ENCODE measurements around the gene PAX7. TPM values are rescaled to one million over a fixed set of nuclear protein-coding genes. Genes with fewer than 3 reads are reported as not detected.

PAX7 gene
- total RNA-seq, 6 experiments from 2014 or later: not detected

DNA sequence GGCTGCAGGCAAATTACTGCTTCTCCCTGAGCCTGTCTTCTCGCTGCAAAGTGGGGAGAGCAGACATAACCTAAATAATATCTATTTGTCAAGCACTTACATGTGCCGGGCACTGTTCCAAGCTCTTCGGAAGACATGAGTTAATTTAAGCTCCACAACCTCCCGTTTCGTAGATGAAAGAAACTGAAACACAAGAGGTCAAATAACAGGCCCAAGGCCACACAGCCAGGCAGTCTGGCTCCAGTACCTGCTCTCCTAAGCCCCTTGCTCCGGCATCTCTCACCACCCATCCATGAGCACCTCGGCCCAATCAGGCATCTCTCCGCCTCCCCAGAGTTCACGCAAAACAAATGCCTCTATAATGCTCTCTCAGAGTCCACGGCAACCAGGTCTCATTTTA lies 163.4 kb downstream of the PAX7 start:
- 39% methylated on average over 8 of the region's 10 CpGs for WGBS (ENCODE audit: insufficient coverage, low coverage, low lambda C conversion rate, missing lambda C conversion rate)
- TF ChIP-seq, protein P1, sequence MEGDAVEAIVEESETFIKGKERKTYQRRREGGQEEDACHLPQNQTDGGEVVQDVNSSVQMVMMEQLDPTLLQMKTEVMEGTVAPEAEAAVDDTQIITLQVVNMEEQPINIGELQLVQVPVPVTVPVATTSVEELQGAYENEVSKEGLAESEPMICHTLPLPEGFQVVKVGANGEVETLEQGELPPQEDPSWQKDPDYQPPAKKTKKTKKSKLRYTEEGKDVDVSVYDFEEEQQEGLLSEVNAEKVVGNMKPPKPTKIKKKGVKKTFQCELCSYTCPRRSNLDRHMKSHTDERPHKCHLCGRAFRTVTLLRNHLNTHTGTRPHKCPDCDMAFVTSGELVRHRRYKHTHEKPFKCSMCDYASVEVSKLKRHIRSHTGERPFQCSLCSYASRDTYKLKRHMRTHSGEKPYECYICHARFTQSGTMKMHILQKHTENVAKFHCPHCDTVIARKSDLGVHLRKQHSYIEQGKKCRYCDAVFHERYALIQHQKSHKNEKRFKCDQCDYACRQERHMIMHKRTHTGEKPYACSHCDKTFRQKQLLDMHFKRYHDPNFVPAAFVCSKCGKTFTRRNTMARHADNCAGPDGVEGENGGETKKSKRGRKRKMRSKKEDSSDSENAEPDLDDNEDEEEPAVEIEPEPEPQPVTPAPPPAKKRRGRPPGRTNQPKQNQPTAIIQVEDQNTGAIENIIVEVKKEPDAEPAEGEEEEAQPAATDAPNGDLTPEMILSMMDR (IDR thresholded peaks at IDR 0.05): no peak
- no peak for TF ChIP-seq POLR2A (IDR thresholded peaks at IDR 0.05)
- Histone ChIP-seq H3K4me1 (no peaks in the 10 kb centered on the region), H3K4me3 (no peak overlapping the region), H3K36me3 (no peaks in the 10 kb centered on the region), H3K27ac (no peak overlapping the region), H3K9me3 (no peaks in the 10 kb centered on the region), H3K27me3 (no peaks in the 10 kb centered on the region)
- ATAC-seq: no peak
- intact Hi-C loops (cut with DNase I): no loop called here
- no peak for DNase-seq

DNA sequence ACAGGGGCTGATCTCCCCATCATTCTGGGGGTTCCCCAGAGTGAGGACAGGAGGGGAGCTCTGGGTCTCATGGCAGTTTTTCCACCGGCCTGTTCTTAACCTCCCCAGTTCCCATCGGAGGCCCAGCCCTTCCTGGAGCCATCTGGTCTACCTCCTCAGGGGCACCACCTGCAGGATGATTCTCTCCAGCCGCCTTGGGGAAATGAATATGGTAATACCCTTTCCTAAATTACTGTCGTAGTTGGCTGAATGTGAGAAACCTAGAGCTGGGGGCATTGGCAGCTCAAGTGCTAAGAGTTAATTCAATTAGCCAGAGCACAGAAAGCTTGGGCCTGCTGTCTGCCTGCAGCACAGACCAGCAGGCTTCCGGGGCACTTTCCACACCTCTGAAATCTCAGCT lies 163.9 kb downstream of the PAX7 start:
- intact Hi-C loops (cut with DNase I): no loop called here
- no peak for TF ChIP-seq POLR2A (IDR thresholded peaks at IDR 0.05)
- TF ChIP-seq, protein P1 (IDR thresholded peaks at IDR 0.05): no peak
- Histone ChIP-seq H3K4me1 (no peaks in the 10 kb centered on the region), H3K9me3 (no peaks in the 10 kb centered on the region), H3K4me3 (no peak overlapping the region), H3K27me3 (no peaks in the 10 kb centered on the region), H3K27ac (no peak overlapping the region), H3K36me3 (no peaks in the 10 kb centered on the region)
- no peak for DNase-seq
- 32% methylated on average over 4 of the region's 5 CpGs for WGBS (ENCODE audit: insufficient coverage, low coverage, low lambda C conversion rate, missing lambda C conversion rate)
- no peak for ATAC-seq

DNA sequence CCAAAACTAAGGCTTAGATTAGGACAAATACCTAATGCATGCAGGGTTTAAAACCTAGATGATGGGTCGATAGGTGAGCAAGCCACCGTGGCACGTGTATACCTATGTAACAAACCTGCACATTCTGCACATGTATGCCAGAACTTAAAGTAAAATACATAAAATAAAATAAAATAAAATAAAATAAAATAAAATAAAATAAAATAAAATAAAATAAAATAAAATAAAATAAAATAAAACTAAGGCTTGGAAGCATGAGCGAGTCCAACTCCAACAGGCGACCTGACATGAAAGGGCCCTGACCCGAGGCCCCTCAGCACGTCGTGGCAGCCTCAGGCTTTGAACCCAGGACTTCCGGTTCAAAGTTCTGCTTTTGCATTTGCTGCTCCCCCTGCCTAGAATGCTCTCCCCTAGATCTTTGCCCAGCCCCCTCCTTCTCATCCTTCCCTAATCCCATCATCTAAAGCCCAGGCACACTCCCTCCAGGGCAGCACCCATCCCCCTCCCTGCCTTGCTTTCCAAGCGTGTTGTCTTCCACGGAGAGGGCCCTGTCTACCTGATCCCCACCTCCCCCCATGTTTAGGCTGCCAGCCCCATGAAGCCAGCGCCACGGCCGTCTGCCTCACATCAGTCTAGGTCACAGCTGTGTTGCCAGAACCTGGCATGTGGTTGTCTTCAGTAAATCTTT lies 164.5 kb downstream of the PAX7 start:
- Histone ChIP-seq H3K4me1 (no peaks in the 10 kb centered on the region), H3K36me3 (no peaks in the 10 kb centered on the region), H3K4me3 (no peak overlapping the region), H3K27me3 (no peaks in the 10 kb centered on the region), H3K27ac (no peak overlapping the region), H3K9me3 (no peaks in the 10 kb centered on the region)
- intact Hi-C loops (cut with DNase I): no loop called here
- WGBS (ENCODE audit: insufficient coverage, low coverage, low lambda C conversion rate, missing lambda C conversion rate): 54% methylated on average over 14 of the region's 14 CpGs
- no peak for ATAC-seq
- TF ChIP-seq POLR2A (IDR thresholded peaks at IDR 0.05): no peak
- TF ChIP-seq, protein P1 (IDR thresholded peaks at IDR 0.05): no peak
- no peak for DNase-seq

DNA sequence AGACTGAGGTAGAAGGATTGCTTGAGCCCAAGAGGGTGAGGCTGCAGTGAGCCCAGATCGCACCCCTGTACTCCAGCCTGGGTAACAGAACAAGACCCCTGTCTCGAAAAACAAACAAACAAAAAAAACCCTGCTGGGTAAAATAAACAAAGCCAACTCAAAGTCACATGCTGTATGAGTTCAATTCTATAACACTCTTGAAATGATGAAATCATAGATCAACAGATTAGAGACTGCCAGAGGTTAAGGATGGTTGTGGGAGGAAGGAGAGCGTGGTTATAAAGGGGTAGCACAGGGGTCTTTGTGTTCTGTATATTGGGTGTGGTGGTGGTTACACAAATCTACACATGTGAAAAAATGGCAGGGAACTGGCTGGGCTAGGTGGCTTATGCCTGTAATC lies 166.3 kb downstream of the PAX7 start:
- H3K27ac ChIP-seq: no peak overlapping the region
- 70% methylated on average over 3 of the region's 3 CpGs for WGBS (ENCODE audit: insufficient coverage, low coverage, low lambda C conversion rate, missing lambda C conversion rate)
- ATAC-seq (no peak), DNase-seq (no peak)
- H3K27me3 ChIP-seq: no peaks in the 10 kb centered on the region
- intact Hi-C loops (cut with DNase I): no loop called here
- no peaks in the 10 kb centered on the region for H3K36me3 ChIP-seq
- H3K4me3 ChIP-seq: no peak overlapping the region
- no peaks in the 10 kb centered on the region for H3K4me1 ChIP-seq
- no peaks in the 10 kb centered on the region for H3K9me3 ChIP-seq
- TF ChIP-seq, protein P1 (IDR thresholded peaks at IDR 0.05): no peak
- no peak for TF ChIP-seq POLR2A (IDR thresholded peaks at IDR 0.05)

Small RNAs within 50 kb of the gene (small RNA-seq; reads per million reads assigned to genes)
- gene AL031737.1: 0 to 0.29 reads per million in 2 experiments

Other genes starting within 250 kb of the PAX7 start
- 1 to 10 TPM; 2.3 to 9.2 (median 6.9) TPM for gene KLHDC7A, start 149.9 kb upstream of the PAX7 start, total RNA-seq
- under 1 TPM in 1 of 6 experiments, not detected in 5; 0.07 TPM for gene TAS1R2, start 228.8 kb downstream of the PAX7 start, total RNA-seq